SK-N-SH (cell line): ENCODE data around the gene LRP6. TPM values are rescaled to one million over a fixed set of nuclear protein-coding genes. Genes with fewer than 3 reads are reported as not detected.

Experiments
- CTCF ChIA-PET: fragments of 300-600, 350-600 bp; formaldehyde crosslinking; extraction: SDS; loops from one replicate; lab custom pipeline; 2021; lab: Yijun Ruan, JAX
- POLR2A ChIA-PET: fragments of 350-600 bp; sonication (Branson Sonifier 250); formaldehyde crosslinking; extraction: SDS; loops from one replicate; lab custom pipeline; 2020; ENCODE audit warnings: antibody characterized with exemption, inconsistent platforms; lab: Yijun Ruan, JAX
- DNase-seq: peaks from one replicate; pipeline ENCODE4 v3.0.0; 2012
- H2AFZ ChIP-seq: fragments of 200-600 bp; sonication (generic); 2 replicates; pipeline ENCODE4 v1.8.1; 2016; ENCODE audit warnings: antibody characterized with exemption, mild to moderate bottlenecking, low read depth
- H3F3A ChIP-seq: fragments of 200-600 bp; sonication (generic); replicated peaks from 2 replicates; pipeline ENCODE3; 2016; ENCODE audit warnings: antibody characterized with exemption, mild to moderate bottlenecking; ENCODE audit not compliant: insufficient read depth
- H3K27ac ChIP-seq, 2 experiments: fragments of 200-500 bp in 1 of 2; fragments of 200-600 bp in 1 of 2; sonication (Bioruptor generic) in 1 of 2; sonication (generic), shearing (Covaris generic) in 1 of 2; 2 replicates each; pipeline versions ENCODE4 v1.5.1 to v1.6.1; 2014 to 2016; ENCODE audit warnings: low read depth in 2 of 2, inconsistent platforms in 1 of 2, low read length in 1 of 2, mild to moderate bottlenecking in 1 of 2, mixed read lengths in 1 of 2
- H3K27me3 ChIP-seq: fragments of 200-600 bp; sonication (generic), shearing (Covaris generic); 2 replicates; pipeline ENCODE4 v1.6.1; 2016; ENCODE audit warnings: mixed run types; ENCODE audit not compliant: insufficient read depth
- H3K36me3 ChIP-seq, 2 experiments: fragments of 200-500 bp in 1 of 2; fragments of 200-600 bp in 1 of 2; sonication (Bioruptor generic) in 1 of 2; sonication (generic) in 1 of 2; replicated peaks in 1 of 2; 2 replicates each; pipeline versions ENCODE3 to v1.5.1; 2014 to 2016; ENCODE audit warnings: low read length in 1 of 2, mild to moderate bottlenecking in 1 of 2; ENCODE audit not compliant: insufficient read depth in 2 of 2, control insufficient read depth in 1 of 2
- H3K4me1 ChIP-seq, 2 experiments: fragments of 200-500 bp in 1 of 2; fragments of 200-600 bp in 1 of 2; sonication (Bioruptor generic) in 1 of 2; sonication (generic), shearing (Covaris generic) in 1 of 2; 2 replicates each; pipeline versions ENCODE4 v1.5.1 to v1.6.1; 2014 to 2016; ENCODE audit warnings: low read depth in 1 of 2, low read length in 1 of 2, mixed run types in 1 of 2; ENCODE audit not compliant: insufficient read depth in 2 of 2, control insufficient read depth in 1 of 2
- H3K4me2 ChIP-seq: fragments of 200-600 bp; sonication (generic), shearing (Covaris generic); 2 replicates; pipeline ENCODE4 v1.6.1; 2017; ENCODE audit warnings: mixed run types
- H3K4me3 ChIP-seq, 2 experiments: fragments of 200-500 bp in 1 of 2; fragments of 200-600 bp in 1 of 2; sonication (Bioruptor generic) in 1 of 2; sonication (generic), shearing (Covaris generic) in 1 of 2; 2 replicates each; pipeline versions ENCODE4 v1.5.1 to v1.8.1; 2014 to 2016; ENCODE audit warnings: low read depth in 2 of 2, inconsistent platforms in 1 of 2, low read length in 1 of 2, mild to moderate bottlenecking in 1 of 2, mixed read lengths in 1 of 2, moderate library complexity in 1 of 2
- H3K79me2 ChIP-seq: fragments of 200-600 bp; sonication (generic); 2 replicates; pipeline ENCODE4 v1.8.1; 2017; ENCODE audit warnings: mild to moderate bottlenecking; ENCODE audit not compliant: insufficient read depth
- H3K9ac ChIP-seq: fragments of 200-600 bp; sonication (generic); 2 replicates; pipeline ENCODE4 v1.6.1; 2017; ENCODE audit warnings: mixed run types
- H3K9me2 ChIP-seq: fragments of 200-600 bp; sonication (generic); 2 replicates; pipeline ENCODE4 v1.6.1; 2017; ENCODE audit warnings: mixed run types
- H3K9me3 ChIP-seq: fragments of 200-600 bp; sonication (generic); 2 replicates; pipeline ENCODE4 v1.6.1; 2017; ENCODE audit warnings: mixed run types, mild to moderate bottlenecking, moderate library complexity
- H4K20me1 ChIP-seq: fragments of 200-600 bp; sonication (generic); 2 replicates; pipeline ENCODE4 v1.6.1; 2017; ENCODE audit warnings: mild to moderate bottlenecking, mixed run types; ENCODE audit not compliant: insufficient read depth
- CHD2 ChIP-seq: fragments of 150-350 bp; IDR thresholded peaks from 2 replicates; pipeline ENCODE4 v1.6.1; 2018; ENCODE audit warnings: low read length; ENCODE audit not compliant: partially characterized antibody
- EP300 ChIP-seq, 2 experiments: IDR thresholded peaks; 2 replicates each; pipeline versions ENCODE4 v1.4.0 to v1.6.1; 2012; ENCODE audit warnings: borderline replicate concordance in 1 of 2, low read depth in 1 of 2, low read length in 1 of 2
- EZH2phosphoT487 ChIP-seq: fragments of 200-600 bp; sonication (generic); IDR thresholded peaks from 2 replicates; pipeline ENCODE4 v1.6.1; 2017; ENCODE audit warnings: low read depth, mixed run types, mild to moderate bottlenecking, antibody characterized with exemption, moderate library complexity, borderline replicate concordance
- FOSL2 ChIP-seq: IDR thresholded peaks from 2 replicates; pipeline ENCODE4 v1.4.0; 2012; ENCODE audit warnings: low read depth, mild to moderate bottlenecking, moderate library complexity, borderline replicate concordance
- FOXM1 ChIP-seq: IDR thresholded peaks from 2 replicates; pipeline ENCODE4 v1.4.0; 2012; ENCODE audit warnings: low read depth, mild to moderate bottlenecking
- NFIC ChIP-seq: IDR thresholded peaks from 2 replicates; pipeline ENCODE4 v1.4.0; 2012; ENCODE audit warnings: borderline replicate concordance
- POLR2AphosphoS5 ChIP-seq: IDR thresholded peaks from 2 replicates; pipeline ENCODE4 v1.6.1; 2012; ENCODE audit warnings: low read depth, low read length
- RAD21 ChIP-seq: IDR thresholded peaks from 2 replicates; pipeline ENCODE4 v1.6.1; 2012; ENCODE audit warnings: mild to moderate bottlenecking, low read length
- RCOR1 ChIP-seq: fragments of 150-350 bp; IDR thresholded peaks from 2 replicates; pipeline ENCODE4 v1.6.1; 2017; ENCODE audit warnings: antibody characterized with exemption, low read length
- TCF12 ChIP-seq: IDR thresholded peaks from 2 replicates; pipeline ENCODE4 v1.4.0; 2012
- WGBS: methylation state at CpG from one replicate; pipeline ENCODE4 v1.1.6; 2017; ENCODE audit warnings: low lambda C conversion rate; 5-methylcytosine and 5-hydroxymethylcytosine counted together
- polyA plus RNA-seq, 3 experiments: library from polyadenylated mRNA; depleted of rRNA; stranded (reverse); fragments of >200 nt; gene quantifications; 2 replicates each; pipeline ENCODE4 v1.2.3, GENCODE V29; 2012
- TF ChIP-seq, protein P1 (sequence below): IDR thresholded peaks from 2 replicates; pipeline ENCODE4; 2012
- TF ChIP-seq, protein P2 (sequence below): fragments of 200-600 bp; sonication (generic); IDR thresholded peaks from 2 replicates; pipeline ENCODE4 v1.6.1; 2017; ENCODE audit warnings: antibody characterized with exemption, mild to moderate bottlenecking, moderate library complexity
- TF ChIP-seq, protein P3 (sequence below): fragments of 150-350 bp; IDR thresholded peaks from 2 replicates; pipeline ENCODE4 v1.6.1; 2016; ENCODE audit warnings: mild to moderate bottlenecking, low read depth, low read length

Gene LRP6
- polyA plus RNA-seq, 1 of the 3 experiments (the other 2 are of a cell fraction), result 13.7 TPM

DNA sequence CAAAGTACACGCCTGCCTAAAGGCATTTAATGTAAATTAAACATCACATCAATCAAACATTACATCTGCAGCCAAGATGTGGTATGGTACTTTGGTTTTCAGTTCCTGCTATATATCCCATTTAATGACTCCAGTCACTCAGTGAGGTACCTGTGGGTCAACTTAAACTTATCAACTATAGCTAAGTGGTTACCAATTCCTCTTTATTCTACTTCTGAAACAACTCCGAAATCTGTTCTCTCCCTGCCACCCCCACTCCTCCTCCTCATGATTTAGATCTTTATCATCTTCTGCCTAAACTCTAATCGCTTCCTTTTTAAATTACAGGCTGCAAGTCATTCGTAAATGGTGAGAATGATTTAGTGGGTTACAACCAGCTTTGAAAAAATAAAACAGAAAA is 138.2 kb downstream of the LRP6 start:
- Histone ChIP-seq H3K9ac (no peak overlapping the region), H3K27me3 (no peaks in the 10 kb centered on the region), H3K4me3 (no peak overlapping the region), H3K79me2 (no peaks in the 10 kb centered on the region), H3K9me3 (no peaks in the 10 kb centered on the region), H4K20me1 (no peaks in the 10 kb centered on the region), H2AFZ (no peak overlapping the region), H3K27ac (no peak overlapping the region), H3K36me3 (peaks cover 61 to 68% of the 10 kb centered on the region in 2 experiments), H3F3A (peaks cover under 1% of the 10 kb centered on the region), H3K9me2 (no peaks in the 10 kb centered on the region), H3K4me1 (no peaks in the 10 kb centered on the region; a peak in 1 of 4 replicates), H3K4me2 (no peak overlapping the region)
- ChIA-PET CTCF (interaction anchor here (1.0 to 1.2 kb wide), 2 partner anchors 96 to 200 kb away, joined by 3 to 4 read pairs; no protein-coding TSS in a partner anchor), POLR2A (no interaction called here)
- no peak for DNase-seq
- TF ChIP-seq, protein P1, sequence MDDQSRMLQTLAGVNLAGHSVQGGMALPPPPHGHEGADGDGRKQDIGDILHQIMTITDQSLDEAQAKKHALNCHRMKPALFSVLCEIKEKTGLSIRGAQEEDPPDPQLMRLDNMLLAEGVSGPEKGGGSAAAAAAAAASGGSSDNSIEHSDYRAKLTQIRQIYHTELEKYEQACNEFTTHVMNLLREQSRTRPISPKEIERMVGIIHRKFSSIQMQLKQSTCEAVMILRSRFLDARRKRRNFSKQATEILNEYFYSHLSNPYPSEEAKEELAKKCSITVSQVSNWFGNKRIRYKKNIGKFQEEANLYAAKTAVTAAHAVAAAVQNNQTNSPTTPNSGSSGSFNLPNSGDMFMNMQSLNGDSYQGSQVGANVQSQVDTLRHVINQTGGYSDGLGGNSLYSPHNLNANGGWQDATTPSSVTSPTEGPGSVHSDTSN, result no peak
- TF ChIP-seq EP300 (IDR thresholded peaks at IDR 0.05; ENCODE audit: borderline replicate concordance in 1 of 2, low read depth in 1 of 2, low read length in 1 of 2), result 0 out of 4 replicates have a peak, but pooled peaks of 1 of the 2 experiments have one; percentile 5
- 85% methylated on average over 4 of the region's 4 CpGs for WGBS

DNA sequence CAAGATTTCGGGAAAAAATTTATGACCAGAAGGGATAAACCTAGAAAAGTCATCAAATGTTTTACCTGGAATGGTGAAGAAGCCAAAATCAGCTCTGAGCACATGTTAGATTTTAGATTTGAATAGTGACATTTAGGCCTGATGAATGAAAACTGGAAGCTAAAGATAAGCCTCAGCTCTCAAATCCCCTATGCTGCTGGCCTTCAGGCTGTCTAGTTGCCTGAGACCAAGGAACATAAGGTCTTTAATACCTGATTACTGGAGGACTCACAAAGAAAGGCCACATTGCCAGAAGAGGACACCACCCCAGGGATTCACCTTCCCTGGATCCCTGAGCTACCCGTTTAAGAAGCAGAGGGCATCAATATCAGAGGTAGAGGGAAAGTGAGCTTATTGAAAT is 139.5 kb downstream of the LRP6 start:
- Histone ChIP-seq H3K79me2 (no peaks in the 10 kb centered on the region), H3K9me2 (no peaks in the 10 kb centered on the region), H3K4me3 (no peak overlapping the region), H3K27ac (no peak overlapping the region), H3F3A (peaks cover 3% of the 10 kb centered on the region), H3K36me3 (peaks cover 69 to 73% of the 10 kb centered on the region in 2 experiments), H2AFZ (no peak overlapping the region), H3K9me3 (no peaks in the 10 kb centered on the region), H3K9ac (no peak overlapping the region), H4K20me1 (no peaks in the 10 kb centered on the region), H3K4me2 (no peak overlapping the region), H3K27me3 (no peaks in the 10 kb centered on the region), H3K4me1 (no peaks in the 10 kb centered on the region; a peak in 1 of 4 replicates)
- TF ChIP-seq EZH2phosphoT487, result no peak
- TF ChIP-seq, protein P2, sequence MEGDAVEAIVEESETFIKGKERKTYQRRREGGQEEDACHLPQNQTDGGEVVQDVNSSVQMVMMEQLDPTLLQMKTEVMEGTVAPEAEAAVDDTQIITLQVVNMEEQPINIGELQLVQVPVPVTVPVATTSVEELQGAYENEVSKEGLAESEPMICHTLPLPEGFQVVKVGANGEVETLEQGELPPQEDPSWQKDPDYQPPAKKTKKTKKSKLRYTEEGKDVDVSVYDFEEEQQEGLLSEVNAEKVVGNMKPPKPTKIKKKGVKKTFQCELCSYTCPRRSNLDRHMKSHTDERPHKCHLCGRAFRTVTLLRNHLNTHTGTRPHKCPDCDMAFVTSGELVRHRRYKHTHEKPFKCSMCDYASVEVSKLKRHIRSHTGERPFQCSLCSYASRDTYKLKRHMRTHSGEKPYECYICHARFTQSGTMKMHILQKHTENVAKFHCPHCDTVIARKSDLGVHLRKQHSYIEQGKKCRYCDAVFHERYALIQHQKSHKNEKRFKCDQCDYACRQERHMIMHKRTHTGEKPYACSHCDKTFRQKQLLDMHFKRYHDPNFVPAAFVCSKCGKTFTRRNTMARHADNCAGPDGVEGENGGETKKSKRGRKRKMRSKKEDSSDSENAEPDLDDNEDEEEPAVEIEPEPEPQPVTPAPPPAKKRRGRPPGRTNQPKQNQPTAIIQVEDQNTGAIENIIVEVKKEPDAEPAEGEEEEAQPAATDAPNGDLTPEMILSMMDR, result no peak
- no peak for TF ChIP-seq POLR2AphosphoS5
- ChIA-PET CTCF (interaction anchor here (1.0 to 1.1 kb wide), 2 partner anchors 10 to 14 kb away, joined by 3 to 4 read pairs; no protein-coding TSS in a partner anchor), POLR2A (no interaction called here)
- 100% methylated on average over 2 of the region's 2 CpGs for WGBS
- DNase-seq, result no peak

DNA sequence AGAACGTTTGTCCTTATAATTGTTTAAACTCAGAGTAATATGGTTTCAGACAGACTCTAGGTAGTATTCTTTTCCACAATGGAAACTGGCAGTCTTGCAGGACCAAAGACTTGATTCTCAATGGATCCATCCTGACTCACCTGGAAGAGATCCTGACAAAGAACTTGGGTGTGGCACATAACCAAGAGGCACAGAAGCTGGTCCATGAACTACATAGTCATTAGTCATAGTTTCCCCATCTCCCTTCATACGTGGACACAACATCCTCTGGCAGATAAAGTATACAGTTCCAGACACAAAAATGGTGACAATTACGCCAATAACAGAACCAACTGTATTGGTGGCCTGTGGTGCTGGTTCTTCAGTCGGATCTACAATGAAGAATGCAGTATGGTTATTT is 140.3 kb downstream of the LRP6 start:
- POLR2A ChIA-PET, result no interaction called here
- peaks cover 3% of the 10 kb centered on the region for H3F3A ChIP-seq
- no peaks in the 10 kb centered on the region for H4K20me1 ChIP-seq
- H3K36me3 ChIP-seq, result peaks cover 74 to 77% of the 10 kb centered on the region in 2 experiments
- H3K27me3 ChIP-seq, result no peaks in the 10 kb centered on the region
- no peaks in the 10 kb centered on the region for H3K9me2 ChIP-seq
- 83% methylated on average over 4 of the region's 4 CpGs for WGBS
- no peak for DNase-seq
- no peak overlapping the region for H2AFZ ChIP-seq
- CTCF ChIA-PET, result interaction anchor here (1.0 kb wide), 1 partner anchor 9 kb away, joined by 4 read pairs; no protein-coding TSS in a partner anchor
- no peaks in the 10 kb centered on the region for H3K9me3 ChIP-seq
- H3K79me2 ChIP-seq, result no peaks in the 10 kb centered on the region
- H3K4me1 ChIP-seq, result peaks cover 0 to 3% of the 10 kb centered on the region in 2 experiments; a peak in 1 of 4 replicates
- H3K9ac ChIP-seq, result no peak overlapping the region
- H3K4me3 ChIP-seq, result no peak overlapping the region
- no peak overlapping the region for H3K27ac ChIP-seq
- H3K4me2 ChIP-seq, result no peak overlapping the region
- TF ChIP-seq FOXM1 (no peak), NFIC (no peak), POLR2AphosphoS5 (no peak), EP300 (IDR thresholded peaks at IDR 0.05; ENCODE audit: borderline replicate concordance in 1 of 2, low read depth in 1 of 2, low read length in 1 of 2) (no peak), CHD2 (no peak), RCOR1 (no peak), TCF12 (no peak), FOSL2 (no peak), RAD21 (no peak), EZH2phosphoT487 (no peak)
- TF ChIP-seq, protein P3, sequence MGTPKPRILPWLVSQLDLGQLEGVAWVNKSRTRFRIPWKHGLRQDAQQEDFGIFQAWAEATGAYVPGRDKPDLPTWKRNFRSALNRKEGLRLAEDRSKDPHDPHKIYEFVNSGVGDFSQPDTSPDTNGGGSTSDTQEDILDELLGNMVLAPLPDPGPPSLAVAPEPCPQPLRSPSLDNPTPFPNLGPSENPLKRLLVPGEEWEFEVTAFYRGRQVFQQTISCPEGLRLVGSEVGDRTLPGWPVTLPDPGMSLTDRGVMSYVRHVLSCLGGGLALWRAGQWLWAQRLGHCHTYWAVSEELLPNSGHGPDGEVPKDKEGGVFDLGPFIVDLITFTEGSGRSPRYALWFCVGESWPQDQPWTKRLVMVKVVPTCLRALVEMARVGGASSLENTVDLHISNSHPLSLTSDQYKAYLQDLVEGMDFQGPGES, result no peak
